Stimulated activated CD4-positive, alpha-beta T cell treated with anti-CD3 and anti-CD28 coated beads, TNF-alpha, amount 100 ng/mL, for 1 hour (primary cell): ENCODE data around the gene EPHA4.

Experiments used
- DNase-seq, 3 donors: peaks; one replicate each; pipeline ENCODE4 v3.0.0-alpha.2; 2020; ENCODE audit warnings: low read depth in 3 of 3, low spot score in 1 of 3

The EPHA4 gene

DNA sequence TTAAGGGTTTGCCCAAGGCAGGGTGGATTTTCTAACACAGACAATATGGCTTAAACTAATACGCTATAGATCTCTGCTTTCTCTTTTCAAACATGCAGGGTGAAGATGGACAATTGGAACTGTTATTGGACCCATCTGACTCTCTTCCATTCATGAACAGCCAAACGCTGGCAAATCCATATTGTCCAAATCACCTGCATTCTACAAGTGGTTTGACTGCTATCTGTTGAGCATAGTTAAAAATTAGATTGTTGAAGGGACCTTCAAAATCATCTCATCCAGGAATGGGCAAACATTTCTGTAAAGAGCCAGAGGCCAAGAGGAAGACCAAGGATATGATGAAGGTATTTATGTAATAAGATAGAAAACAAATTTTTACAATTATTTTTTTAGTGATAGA, 65.6 kb downstream of the EPHA4 start:
- DNase-seq, result no peak

- DNase-seq, result no peak
Measured at GRCh38 chr2:221505605-221506004, 66.5 kb downstream of the EPHA4 start.

DNA sequence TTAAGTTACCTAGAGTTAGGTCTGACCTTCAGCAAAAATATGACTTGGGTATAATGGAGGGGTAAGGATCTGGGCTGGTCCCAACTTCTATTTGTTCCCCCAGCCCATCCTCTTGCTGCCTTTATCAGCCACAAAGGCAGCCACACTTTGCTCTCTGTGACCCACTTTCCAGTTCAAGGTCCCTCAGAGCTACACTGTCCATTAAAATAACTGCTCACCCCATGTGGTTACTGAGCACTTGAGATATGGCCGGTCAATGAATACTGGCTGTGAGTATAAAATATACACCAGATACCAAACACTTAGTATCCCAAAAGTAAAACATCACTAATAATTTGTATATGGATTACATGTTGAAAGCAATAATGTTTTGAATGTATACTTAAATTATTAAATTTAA, 67.2 kb downstream of the EPHA4 start:
- DNase-seq, result no peak

GRCh38 chr2:221503965-221504364, 68.1 kb downstream of the EPHA4 start:
- DNase-seq, result no peak

GRCh38 chr2:221502270-221503010, 69.7 kb downstream of the EPHA4 start:
- DNase-seq, result no peak

- DNase-seq, result no peak
Measured at GRCh38 chr2:221501883-221502269, 70.2 kb downstream of the EPHA4 start.

- no peak for DNase-seq
Measured at GRCh38 chr2:221501210-221501882, 70.8 kb downstream of the EPHA4 start.

- DNase-seq, result no peak
Measured at GRCh38 chr2:221500501-221501209, 71.4 kb downstream of the EPHA4 start.

DNA sequence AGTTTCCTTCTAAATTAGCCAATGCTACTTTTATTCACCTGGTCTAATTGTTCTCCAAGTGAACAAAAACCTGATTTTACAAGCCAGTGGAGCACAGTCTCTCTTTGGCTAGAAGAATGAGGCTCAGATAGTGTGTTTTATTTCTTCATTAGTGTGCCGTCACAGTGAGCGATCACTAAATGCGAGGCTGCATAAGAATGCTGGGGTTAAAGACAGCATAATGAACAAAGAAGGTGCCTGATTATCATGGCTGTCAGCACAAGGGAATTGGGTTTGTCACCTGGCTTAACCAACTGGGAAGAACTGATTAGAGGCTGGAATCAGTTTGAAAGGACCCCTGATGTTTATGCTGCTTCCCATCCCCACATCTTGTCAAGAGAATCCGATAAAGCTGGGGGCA, 76.4 kb downstream of the EPHA4 start:
- DNase-seq, result no peak

GRCh38 chr2:221494556-221494955, 77.5 kb downstream of the EPHA4 start:
- DNase-seq, result no peak

DNA sequence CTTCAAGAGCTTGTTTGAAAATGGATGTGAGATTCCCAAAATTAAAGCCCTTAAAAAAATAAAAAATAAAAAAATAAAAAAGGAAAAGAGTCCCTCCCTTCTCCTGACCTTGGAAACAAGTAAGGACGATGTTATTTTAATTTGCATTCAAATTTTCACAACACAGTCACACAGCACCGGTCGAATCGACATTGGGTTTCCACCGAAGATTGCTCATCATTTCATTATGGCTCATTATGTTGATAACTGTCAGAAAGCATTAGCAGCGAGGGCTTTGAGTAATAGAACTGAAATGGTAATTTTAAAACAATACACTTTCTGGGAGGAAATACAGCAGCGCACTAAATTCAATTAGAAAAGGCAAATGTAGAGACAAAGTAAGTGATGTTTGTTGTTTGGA, 78.7 kb downstream of the EPHA4 start:
- no peak for DNase-seq

DNA sequence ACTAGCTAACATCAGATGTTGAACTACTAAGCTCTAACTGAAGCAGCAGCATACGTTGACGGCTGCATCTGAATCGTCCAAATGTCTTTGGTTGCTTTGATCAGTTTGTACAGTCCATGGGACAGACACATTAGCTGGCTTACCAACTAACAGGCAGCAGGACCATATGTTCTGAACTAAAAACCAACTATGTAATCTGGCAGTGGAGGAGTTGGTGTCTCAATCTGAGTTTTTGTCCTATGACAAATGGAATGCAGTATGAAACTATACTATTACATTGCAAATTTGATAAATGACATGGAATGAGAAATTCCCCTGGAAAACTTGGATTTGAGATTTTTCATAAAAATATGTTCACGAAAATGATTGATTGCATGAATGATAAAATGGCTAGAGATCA, 79.5 kb downstream of the EPHA4 start:
- no peak for DNase-seq

- no peak for DNase-seq
Measured at GRCh38 chr2:221490506-221491060, 81.5 kb downstream of the EPHA4 start.

DNA sequence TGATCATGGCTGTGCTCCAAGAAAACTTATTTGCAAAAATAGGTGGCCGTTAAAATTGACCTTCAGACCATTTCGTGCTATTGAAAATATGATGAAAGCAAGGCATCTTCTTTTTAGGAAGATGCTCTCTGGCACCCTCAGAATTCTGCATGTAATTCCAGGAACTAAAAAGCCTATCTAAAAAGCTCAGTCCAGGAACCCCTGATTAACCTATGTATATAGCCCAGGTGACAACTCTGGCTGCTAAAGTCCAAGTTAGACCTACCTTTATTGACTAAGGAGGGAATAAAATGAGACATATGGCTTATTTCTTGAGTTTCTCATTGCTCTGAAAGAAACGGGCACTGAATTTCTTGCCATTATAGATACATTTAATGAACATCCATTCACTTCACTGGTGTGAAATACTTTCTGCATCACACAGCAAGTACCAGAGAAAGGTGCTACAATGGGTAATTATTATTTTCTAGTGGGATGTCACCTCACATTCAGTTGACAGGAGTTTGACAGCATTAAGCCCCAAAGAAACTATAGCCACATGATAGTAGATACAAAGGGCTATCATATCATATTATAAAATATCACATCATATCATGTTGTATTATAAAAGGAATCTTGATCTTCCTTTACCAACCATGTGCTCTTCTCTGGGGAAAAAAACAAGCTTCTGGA, 83.8 kb downstream of the EPHA4 start:
- DNase-seq, result no peak

DNA sequence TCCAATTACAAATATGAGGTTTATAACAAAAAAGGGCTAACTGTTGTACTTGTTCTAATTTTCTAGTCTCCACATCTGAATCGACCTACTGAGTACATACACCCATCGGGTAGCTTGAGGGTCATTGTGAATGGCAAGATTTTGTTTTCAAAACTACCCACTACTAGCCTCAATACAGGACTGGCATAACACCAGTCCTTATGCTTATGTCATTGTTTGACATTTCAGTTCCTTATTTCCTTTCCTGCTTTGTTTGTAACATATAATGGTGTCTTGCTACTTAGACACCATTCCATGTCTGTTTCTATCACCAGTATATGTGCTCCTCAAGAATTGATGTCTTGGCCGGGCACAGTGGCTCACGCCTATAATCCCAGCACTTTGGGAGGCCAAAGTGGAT, 86.0 kb downstream of the EPHA4 start:
- no peak for DNase-seq

DNA sequence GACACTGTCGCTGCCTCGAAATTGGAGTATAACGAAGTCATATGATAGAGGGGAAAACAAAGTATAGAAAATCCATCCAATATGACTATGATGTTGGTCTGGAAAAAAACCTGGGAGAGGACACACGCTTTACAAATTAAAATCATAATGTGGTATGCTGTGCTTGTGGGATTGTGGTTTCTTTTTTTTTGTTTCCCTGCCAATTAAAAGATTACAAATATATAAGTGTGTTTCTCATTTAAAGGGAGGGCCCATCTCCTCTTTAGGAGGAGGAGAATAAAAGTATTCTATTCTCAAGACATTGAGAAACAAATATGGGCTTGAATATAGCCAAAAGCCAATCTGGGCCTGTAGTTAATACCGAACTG, 86.6 kb downstream of the EPHA4 start:
- DNase-seq, result no peak

DNA sequence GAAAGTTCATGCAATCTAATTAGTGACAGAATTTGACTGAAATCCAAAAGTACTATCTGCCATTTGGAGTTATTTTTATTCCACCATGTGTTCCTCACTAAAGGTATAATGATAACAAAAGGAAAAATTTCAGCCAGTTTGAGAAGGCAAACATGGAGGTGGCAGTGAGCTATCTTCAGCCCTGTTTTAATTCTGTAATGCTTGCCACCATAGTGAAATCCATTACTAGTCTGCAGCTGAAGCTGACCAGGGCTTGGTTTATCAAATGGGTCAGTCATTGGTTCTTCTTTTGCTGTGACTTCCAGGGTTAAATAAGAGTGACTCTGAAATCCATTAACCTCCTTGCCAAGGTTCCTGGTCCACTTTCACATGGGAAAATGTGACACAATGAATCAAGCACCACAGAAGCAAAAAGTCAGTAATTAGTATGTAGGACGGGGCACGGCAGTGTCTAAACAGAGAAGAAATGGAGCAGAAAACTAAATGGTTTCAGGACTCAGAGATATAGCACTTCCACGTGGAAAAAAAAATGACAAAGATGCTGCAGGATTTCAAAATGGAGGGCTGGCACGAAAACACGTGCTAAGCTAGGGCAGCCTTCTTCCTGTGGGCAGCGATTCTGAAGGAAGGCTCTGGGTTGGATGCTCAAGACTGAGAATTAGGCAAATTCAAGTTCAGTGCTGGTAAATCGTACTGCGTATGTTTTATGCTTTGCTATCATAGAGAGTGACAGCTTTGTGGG, 87.2 kb downstream of the EPHA4 start:
- no peak for DNase-seq

- DNase-seq, result no peak
Measured at GRCh38 chr2:221482666-221483455, 89.2 kb downstream of the EPHA4 start.

- no peak for DNase-seq
Measured at GRCh38 chr2:221480821-221481220, 91.3 kb downstream of the EPHA4 start.

GRCh38 chr2:221480163-221480562, 91.9 kb downstream of the EPHA4 start:
- no peak for DNase-seq
